K562 (cell line): ENCODE data around the gene GPATCH3. TPM values are rescaled to one million over a fixed set of nuclear protein-coding genes. Genes with fewer than 3 reads are reported as not detected.

Experiments used
- CEBPG ChIP-seq, 3 experiments: fragments of 200-800 bp in 1 of 3; sonication (Bioruptor generic) in 1 of 3; sonication (generic) in 1 of 3; formaldehyde crosslinking in 1 of 3; IDR thresholded peaks in 2 of 3; conservative IDR thresholded peaks in 1 of 3; 2 replicates each; pipeline versions ENCODE4 v1.6.1 to v1.8.0; 2016 to 2022; ENCODE audit warnings: missing compliant biosample characterization in 2 of 3, missing genetic modification characterization in 2 of 3, mild to moderate bottlenecking in 1 of 3, missing genetic modification reagents in 1 of 3
- CSDE1 ChIP-seq, 2 experiments: fragments of 450-650 bp; IDR thresholded peaks; 2 replicates each; pipeline ENCODE4 v1.6.1; 2016; ENCODE audit warnings: mild to moderate bottlenecking in 1 of 2
- EP300 ChIP-seq: IDR thresholded peaks from 2 replicates; pipeline ENCODE4 v1.6.1; 2012; ENCODE audit warnings: low read length, improper control_type of control experiment
- ERF ChIP-seq: fragments of 450-650 bp; formaldehyde crosslinking; IDR thresholded peaks from 2 replicates; pipeline ENCODE4 v1.4.0; 2020; ENCODE audit warnings: mild to moderate bottlenecking, mixed read lengths
- FOXJ2 ChIP-seq: fragments of 200-800 bp; sonication (Bioruptor generic); IDR thresholded peaks from 2 replicates; pipeline ENCODE4 v1.6.1; 2016; ENCODE audit warnings: missing genetic modification characterization, missing compliant biosample characterization
- HDAC6 ChIP-seq: IDR thresholded peaks from 2 replicates; pipeline ENCODE4 v1.6.1; 2012; ENCODE audit warnings: low read depth, mild to moderate bottlenecking, control low read depth, inconsistent platforms, low read length, moderate library complexity
- PHTF2 ChIP-seq: fragments of 250-450 bp; sonication (Bioruptor Pico); IDR thresholded peaks from 2 replicates; pipeline ENCODE4 v1.5.0; 2021; ENCODE audit warnings: mild to moderate bottlenecking
- RBM34 ChIP-seq: fragments of 200-400 bp; formaldehyde crosslinking; IDR thresholded peaks from 2 replicates; pipeline ENCODE4 v1.6.1; 2018; ENCODE audit warnings: low read length, borderline replicate concordance; ENCODE audit not compliant: insufficient read depth
- ZNF699 ChIP-seq: fragments of 250-450 bp; sonication (Bioruptor Pico); IDR thresholded peaks from 2 replicates; pipeline ENCODE4 v1.8.0; 2021; ENCODE audit warnings: mild to moderate bottlenecking, moderate library complexity; ENCODE audit not compliant: insufficient replicate concordance
- ZNF707 ChIP-seq: fragments of 250-450 bp; sonication (Bioruptor Pico); conservative IDR thresholded peaks from 2 replicates; pipeline ENCODE4 v1.8.0; 2022; ENCODE audit warnings: inconsistent platforms, mild to moderate bottlenecking, moderate library complexity
- polyA plus RNA-seq, 8 experiments: library from polyadenylated mRNA; depleted of rRNA in 4 of 8; stranded (reverse) in 5 of 8; unstranded in 3 of 8; fragments of >200 nt; fragmentation: Nextera tagmentation in 2 of 8; fragmentation: Illumina TruSeq in 1 of 8; extraction: Ambion mirVana in 2 of 8; extraction: Trizol in 1 of 8; gene quantifications; 2 replicates each; pipeline versions ENCODE4 v1.2.1 to v1.2.3, GENCODE V29; 2011 to 2014; ENCODE audit warnings: inconsistent platforms in 1 of 8, missing spikeins in 1 of 8
- total RNA-seq, 7 experiments: library from RNA; depleted of rRNA in 6 of 7; stranded (reverse); fragments of >200 nt in 6 of 7; fragmentation: Illumina TruSeq in 2 of 7; extraction: Trizol in 2 of 7; gene quantifications; 2 replicates each; pipeline versions ENCODE4 v1.2.1 to v1.2.3, GENCODE V29; 2011 to 2021; ENCODE audit warnings: low replicate concordance in 1 of 7
- TF ChIP-seq, protein P1 (sequence below): fragments of 250-450 bp; sonication (Bioruptor Pico); IDR thresholded peaks from 2 replicates; pipeline ENCODE4 v1.4.0; 2020; ENCODE audit warnings: mild to moderate bottlenecking, moderate library complexity

Gene GPATCH3
- total and polyA plus RNA-seq, 9 of the 15 experiments (the other 6 are each of a cell fraction or from before 2014, with no cell fraction given), result 1.6 to 23.0 (median 13.3) TPM

DNA sequence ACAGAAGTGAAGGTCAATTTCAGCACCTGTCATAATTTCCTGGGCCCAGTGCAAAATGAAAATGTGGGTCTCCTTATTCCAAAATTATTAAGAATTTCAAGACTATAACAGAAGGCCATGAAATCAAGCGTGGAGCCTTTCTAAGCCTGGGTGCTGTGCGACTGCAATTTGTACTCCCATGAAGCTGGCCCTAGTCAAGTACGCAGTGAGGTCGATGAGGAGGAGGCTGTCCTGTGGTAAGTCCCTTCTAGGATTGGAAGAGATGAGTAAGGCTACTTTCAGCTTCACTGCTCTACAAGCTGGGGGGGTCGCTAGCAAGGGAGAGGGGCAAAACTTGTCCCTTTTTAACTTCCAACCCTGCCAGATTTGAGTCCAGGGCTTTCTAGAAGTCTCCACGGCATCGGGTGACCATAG, 20.9 kb upstream of the GPATCH3 start (continued):
- TF ChIP-seq CSDE1 (IDR thresholded peaks at IDR 0.05) (peak in 1 of 2 experiments; percentile 47; a peak in 1 of 4 replicates), ERF (CRISPR knock-in tag) (peak; percentile 61; the same call in 1 of the 2 replicates), HDAC6 (no peak), ZNF707 (CRISPR knock-in tag) (no peak), CEBPG (CRISPR knock-in tag; IDR thresholded peaks at IDR 0.05) (0 out of 2 replicates have a peak, but pooled peaks have one; percentile 28), CEBPG (tag; conservative IDR thresholded peaks at IDR 0.05 in 1 of 2, IDR thresholded peaks at IDR 0.05 in 1 of 2) (no peak), FOXJ2 (tag) (peak; percentile 72; the same call in 1 of the 2 replicates), ZNF699 (CRISPR knock-in tag) (no peak), PHTF2 (CRISPR knock-in tag) (no peak), RBM34 (no peak), EP300 (peak; percentile 55; the same call in 1 of the 2 replicates)
- TF ChIP-seq, protein P1, sequence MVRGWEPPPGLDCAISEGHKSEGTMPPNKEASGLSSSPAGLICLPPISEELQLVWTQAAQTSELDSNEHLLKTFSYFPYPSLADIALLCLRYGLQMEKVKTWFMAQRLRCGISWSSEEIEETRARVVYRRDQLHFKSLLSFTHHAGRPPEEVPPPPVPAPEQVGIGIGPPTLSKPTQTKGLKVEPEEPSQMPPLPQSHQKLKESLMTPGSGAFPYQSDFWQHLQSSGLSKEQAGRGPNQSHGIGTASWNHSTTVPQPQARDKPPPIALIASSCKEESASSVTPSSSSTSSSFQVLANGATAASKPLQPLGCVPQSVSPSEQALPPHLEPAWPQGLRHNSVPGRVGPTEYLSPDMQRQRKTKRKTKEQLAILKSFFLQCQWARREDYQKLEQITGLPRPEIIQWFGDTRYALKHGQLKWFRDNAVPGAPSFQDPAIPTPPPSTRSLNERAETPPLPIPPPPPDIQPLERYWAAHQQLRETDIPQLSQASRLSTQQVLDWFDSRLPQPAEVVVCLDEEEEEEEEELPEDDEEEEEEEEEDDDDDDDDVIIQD, result peak; percentile 13; the same call in 1 of the 2 replicates
